NCI-H2196 treated with DMSO at 0.1 percent for 48 hours (cell line): ENCODE measurements around the gene NOS3.
A peak's percentile ranks its signal among the peaks of the same experiment; 100 is the strongest.

ENCODE experiments used
- DNase-seq: peaks from one replicate; lab custom pipeline; 2025; ENCODE audit not compliant: unreplicated experiment; lab: John Stamatoyannopoulos, UW

NOS3 gene

DNA sequence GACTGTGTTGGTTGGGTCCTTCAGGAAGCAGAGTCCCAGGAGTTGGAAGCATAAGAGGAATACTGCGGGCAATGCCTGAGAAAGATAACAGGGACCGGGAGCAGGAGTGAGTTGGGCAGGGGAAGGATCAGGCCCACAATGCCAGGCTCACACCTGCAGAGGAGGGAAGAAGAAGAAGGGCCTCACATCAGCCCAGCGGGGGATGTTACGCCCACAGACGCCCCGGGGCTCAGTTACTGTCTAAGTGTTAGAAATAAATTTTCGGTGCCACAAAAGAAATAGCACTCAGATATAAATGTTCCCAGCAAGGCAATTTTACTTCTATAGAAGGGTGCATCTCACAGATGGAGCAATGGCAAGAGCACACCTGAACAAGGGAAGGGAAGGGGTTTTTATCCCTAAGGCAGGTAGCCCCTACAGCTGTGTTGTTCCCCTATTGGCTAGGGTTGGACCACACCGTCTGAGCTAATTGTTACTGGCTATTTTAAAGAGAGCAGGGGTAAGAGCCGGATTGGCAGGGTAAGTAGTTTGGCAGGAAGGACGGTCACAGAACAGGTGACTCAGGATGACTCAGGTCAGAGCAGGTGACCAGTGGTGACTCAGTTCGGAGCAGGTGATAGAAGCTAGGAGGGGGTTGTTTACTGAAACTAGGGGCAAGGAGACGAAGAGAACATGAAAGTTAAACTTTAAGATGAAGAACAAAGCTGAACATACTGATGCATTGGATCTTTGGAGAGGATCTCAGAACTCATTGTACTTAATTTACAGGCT lies at the start of gene NOS3:
NOS3 (plus strand) TSS at position 602 of the 771 bp plus-strand sequence. CDS start 2,787 bp downstream, outside the sequence.
- no peak for DNase-seq

DNA sequence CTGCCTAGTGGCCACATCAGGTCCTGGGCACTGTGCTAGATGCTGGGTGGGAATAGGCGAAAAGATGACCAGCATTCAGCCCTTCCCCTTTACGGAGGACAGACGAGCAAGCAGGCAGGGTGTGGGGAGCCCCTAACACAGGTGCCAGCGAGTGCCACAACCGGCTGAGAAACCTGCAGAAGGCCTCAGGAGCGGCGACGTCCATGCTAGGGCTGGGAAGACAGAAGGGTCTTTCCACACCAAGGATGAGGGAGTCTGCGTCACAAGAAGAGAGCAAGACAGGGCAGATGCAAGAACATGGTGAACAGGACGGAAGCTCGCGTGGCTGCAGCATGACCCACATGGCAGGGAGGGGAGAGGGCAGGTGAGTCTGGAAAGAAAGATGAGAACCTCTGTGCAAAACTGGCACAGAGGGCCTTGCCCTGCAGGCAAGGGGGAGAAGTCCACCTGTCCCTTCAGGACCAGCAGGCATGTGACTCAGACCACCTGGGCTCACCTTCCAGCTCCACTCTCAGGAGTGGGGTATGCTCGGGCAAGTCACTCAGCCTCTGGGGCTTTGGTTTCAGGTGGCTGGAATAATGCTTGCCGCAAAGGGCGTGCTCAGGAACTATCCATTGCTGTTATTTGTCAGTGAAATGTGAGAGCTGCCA lies 49.3 kb upstream of the NOS3 start:
- peak; percentile 74 for DNase-seq

DNA sequence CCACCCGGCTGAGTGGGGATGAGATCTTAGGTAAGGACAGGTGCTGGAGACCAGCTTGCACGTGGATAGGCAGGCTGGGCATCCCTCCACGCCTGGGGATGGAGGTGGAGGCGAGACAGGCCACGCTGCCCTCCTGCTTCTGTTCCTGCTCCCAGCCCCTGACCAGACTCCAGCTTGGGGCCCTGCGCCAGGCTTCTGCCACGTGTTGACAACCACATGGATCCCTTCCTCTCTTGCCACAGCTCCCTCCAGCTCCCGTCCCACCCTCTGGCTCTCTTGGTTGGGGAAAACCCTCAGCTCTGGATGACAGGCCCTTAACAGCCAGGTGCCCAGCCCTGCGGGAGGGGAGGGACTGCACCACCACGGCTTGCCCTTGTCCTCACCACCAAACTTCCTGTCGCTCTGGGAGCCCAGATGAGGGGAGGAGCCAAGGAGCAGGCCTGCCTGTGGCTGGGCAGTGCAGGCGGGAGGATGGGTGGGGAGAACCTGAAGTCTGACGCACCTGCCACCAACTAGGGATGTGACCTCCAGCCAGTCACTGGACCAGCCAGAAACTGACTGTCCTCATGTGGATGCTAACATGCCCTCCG lies 48.7 kb upstream of the NOS3 start:
- DNase-seq, result peak; percentile 94

DNA sequence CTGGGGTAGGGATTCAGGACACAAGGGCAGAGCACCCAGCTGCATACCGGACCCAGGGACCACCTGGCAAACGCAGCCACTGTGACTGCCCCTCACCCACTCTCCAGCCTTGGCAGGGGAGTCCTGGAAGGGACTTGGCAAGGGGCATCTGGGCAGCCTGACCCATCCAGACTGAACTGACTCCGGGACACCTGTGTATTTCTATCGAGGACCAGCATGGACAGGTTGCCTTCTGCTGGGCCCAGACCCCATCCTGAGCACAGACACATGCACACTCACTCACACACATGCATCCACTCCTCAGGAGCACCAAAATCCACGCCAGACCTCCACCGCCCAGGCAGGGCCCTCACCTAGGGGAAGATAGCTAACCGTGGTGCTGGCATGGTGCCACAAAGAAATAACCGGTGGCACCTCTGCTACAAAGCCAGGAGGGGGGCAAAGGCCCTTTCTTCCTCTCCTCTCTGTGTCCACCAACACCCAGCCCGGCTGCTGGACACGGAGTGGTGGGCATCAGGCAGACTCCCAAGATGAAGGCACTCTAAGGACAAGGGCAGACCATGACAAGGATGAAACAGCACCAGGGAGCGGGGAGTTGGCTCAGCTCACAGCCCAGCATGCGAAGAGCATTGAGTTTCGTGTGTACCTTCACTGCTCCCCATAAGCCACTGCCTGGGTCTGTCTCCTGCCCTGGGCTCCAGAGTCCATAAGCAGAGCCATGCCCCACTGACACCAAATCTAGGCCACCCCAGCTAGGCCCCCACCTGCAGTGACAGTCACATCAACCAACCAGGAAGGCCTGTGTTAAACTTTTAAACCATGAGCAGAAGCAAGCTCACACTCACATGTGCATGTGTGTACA lies 48.0 kb upstream of the NOS3 start:
- no peak for DNase-seq

- no peak for DNase-seq
Observed at GRCh38 chr7:150943453-150943814, 47.4 kb upstream of the NOS3 start.

DNA sequence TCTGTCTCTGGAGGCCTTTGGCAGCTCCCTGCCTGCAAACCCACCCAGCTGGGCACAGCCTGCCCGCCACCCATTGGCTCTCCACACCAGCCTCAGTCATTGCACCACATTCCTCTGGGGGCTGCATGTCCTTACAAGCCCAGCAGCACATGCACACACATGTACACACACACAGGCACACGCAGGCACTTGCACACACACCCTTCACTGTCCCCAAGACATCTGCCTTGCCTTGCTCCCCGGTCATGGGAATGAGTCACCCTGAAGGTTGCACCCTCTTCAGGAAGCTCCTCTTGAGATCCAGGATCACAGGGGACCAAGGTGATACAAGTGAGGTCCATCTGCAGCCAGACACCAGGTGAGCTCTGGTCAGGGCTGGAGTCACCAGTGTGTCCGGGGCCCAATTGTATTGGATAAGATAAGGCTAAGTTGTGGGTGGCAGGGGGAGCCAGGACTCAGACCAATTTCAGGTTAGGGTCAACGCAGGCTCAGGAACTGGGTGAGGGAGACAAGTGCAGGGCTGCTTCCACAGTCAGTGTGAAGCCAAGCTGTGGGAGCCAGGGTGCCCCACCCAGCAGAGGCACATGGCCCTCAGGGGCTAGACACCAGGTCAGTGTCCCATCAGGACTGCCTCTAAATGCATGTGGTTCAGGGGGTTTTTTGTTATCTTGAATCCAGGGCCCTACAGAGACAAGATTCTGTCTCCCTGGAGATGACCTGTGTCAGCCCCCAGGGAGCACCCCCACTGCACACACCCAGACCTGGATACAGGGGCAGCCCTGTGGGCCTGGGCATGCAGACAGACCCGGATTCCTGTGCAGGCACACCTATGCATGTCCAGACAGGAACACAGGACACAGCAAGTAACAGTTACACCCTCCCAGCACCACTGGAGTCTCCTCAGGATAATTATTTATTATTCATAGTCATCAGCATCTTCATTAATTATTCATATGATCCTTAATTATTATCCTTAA lies 46.5 kb upstream of the NOS3 start:
- DNase-seq, result no peak

DNA sequence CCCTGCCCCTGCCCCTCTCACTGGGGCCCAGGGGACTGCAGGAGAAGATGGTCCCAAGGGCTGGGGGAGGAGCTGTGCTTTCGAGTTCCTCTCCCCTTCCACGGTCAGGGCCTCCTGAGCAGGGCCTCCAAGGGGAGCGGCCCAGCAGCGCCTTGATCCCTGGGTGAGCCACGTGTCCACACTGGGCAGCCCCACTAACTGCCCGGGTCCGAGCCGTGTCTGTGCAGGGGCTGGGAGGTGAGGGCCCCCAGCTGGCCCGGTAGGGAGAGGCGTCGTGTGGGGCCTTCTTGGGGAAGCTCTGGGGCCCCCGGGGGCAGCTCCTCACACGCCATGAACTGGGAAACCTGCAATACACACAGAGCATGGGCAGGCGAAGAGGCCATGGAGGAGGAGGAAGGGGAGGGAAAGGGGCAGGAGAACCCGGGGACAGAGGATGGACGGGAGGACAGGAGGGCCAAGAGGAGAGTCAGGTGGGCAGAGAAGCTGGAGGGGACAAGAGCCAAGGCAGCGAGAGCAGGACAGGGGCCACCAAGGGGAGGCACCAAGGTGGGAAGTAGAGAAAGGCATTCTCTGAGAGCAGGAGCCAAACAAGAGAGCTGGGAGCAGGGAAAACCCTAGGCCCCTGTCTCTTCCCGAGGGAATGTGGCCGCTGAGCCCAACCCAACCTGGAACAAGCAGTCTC lies 45.5 kb upstream of the NOS3 start:
- DNase-seq, result no peak

GRCh38 chr7:150945853-150946420 lies 44.9 kb upstream of the NOS3 start:
- DNase-seq, result no peak

DNA sequence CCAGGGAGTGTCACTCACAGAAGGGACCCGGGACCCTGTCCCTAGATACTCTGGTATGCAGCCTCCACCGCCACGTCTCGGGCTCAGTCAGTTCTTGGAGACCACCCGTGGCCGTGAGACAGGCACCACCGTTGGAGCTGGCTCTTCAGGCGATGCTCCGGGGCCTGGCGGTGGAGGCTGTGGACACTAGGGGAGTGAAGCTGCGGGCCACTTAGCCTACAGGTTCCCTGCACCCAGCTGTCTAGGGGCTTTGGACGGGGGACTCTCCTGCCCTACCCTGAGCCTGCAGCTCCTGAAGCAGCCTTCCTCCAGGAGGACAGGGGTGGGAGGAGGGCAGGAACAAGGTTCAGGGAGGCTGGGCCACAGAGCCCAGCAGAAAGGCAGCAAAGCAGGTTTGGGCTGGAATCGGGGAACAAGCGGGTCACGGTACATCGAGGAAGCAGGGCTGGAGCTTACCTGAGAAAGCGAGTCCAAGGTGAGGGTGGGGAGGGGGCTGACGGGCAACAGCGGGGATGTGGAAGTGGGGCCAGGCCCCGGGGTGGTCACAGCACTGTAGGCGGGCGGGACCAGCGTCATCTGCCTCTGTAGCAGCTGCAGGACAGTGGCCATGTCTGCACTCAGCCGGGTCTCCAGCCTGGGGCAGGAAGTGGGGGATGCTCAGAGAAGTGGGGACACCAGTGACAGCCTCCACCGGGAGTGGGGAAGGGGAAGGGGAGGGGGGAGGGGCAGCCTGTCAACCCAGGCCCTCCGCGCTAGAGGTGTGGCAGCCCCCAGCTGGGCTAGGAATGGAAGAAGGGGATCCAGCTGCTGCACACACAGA lies 44.2 kb upstream of the NOS3 start:
- no peak for DNase-seq

DNA sequence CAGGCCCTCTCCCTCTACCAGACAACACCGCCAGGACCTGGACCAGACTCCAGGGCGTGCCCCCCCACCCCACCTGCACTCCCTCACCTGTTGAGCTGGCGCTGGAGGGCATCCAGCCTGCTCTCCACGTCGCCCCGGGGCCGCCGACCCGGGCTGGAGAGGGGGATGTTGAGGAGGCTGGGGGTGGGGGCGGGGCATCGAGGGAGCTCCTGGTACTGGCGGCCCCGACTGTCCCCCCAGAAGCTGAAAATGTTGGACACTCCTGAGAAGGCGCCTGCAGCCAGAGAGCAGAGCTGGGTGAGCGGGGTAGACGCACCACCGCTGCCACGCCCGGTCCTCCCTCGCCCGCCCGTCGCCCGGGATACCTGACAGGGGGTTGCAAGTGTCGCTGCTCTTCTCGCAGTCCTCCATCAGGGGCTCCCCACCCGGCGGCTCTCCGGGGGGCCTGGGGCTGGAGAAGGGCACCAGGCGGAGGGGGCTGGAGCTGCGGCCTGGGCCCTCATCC lies 43.5 kb upstream of the NOS3 start:
- no peak for DNase-seq

DNA sequence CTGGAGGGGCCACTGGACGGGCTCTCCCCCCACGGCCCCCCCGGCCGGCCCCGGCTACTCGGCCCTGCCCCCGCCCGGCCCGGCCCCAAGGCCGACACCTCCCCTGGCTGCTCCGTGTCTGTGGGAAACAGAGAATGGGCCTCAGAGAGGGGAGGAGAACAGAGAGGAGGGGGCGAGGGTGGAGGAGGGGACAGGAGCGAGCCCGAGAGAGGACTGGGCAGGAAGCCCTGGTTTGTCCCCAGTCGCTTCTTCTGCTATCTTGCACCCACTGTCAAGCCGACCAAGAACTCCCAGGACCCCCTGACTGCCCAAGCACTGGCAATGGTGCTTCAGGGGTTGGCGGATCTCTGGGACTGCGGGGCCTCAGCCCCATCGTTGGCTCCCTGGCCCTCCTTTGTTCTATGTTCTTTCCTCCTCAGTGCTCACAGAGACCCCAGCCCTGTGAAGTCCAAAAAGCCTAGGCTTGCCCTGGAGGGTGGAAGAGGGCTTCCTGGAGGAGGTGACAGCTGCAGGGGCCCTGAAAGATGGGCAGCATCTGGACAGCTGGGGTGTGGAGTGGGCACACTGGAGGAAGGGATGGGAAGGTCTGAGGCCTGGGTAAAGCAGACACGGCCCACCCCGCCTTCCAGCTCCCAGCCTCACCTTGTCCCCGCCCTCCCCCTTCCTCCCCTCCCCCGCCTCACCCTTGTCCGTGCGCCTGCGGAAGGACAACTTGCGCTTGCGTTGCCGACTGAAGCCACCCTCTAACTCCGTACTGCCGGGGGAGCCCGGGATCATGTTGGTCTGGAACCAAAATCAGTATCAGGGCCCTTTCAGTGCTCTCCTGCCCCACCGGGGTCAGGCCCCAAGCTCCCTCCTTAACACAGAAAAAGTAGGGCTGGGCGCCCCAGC lies 42.8 kb upstream of the NOS3 start:
- no peak for DNase-seq

DNA sequence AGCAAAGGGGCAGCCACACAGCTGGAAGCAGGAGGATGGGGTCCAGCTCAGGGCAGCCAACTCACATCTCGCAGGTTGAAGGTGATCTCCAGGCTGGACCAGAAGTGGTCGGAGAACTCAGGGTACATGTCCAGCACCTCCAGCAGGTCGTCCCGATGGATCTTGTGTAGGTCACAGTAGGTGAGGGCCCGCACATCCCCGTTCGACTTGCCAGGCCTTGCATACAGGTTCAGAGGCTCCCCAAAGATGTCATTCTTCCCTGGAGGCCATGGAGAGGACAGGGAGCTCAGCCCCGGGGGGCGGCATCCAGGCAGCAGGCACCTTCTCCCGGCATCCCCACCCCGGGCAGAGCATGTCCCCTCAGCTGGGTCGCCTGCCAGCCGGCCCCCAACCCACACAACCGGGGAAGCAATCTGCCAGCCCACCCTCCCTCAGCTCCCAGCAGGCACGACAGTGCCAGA lies 42.0 kb upstream of the NOS3 start:
- DNase-seq, result no peak

GRCh38 chr7:150949564-150949963 lies 41.3 kb upstream of the NOS3 start:
- no peak for DNase-seq

DNA sequence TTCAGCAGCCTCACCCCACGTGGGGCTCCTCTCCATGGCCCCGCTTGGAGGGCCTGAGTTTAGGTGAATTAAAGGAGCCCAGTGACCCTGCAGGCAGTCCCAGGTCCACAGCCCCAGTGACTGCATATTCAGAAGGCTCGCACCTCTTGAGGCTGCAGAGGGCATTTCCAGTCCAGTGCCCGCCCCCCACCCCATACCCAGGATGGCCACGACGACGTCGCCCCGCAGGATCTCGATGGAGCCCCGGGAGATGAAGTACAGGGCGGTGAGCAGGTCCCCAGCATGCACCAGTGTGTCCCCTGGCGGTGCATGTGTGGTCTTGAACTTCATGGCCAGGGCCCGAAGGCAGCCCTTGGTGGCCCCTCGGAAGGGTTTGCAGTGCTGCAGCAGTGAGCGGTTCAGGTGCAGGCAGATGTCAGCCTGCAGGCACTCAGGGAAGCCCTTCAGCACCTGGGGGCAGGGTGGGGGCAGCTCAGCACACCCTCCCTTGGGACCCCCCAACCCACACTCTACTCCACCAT lies 40.8 kb upstream of the NOS3 start:
- DNase-seq, result no peak

DNA sequence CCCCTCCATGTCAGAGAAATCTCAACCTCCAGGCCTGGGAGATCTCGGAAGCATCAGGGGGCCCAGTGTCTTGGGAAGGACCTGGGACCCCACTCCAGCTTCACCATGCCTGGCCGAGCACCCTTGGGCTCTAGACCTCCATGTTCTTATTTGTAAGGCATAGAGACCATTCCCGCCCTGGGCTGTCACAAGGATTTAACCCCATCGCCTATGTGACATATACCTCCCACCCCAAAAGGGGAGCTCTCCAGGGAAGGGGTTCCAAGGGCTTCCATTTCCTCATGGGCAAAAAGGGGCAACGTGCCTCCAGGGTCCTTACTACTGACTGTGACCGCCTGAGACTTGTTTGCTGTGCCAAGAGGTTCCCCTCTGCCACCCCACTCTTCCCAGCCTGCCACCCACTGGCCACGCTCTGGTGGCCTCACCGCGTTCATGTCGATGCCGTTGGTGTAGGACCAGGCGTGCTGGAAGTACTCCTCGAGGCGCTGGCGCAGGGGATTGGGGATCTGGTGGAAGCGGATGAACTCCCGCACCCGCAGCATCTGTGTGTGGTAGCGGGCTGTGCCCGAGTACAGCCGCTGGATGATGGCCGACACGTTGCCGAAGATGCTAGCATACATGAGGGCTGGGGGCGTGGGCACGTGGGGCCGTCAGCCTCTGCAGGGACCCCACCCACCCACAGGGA lies 40.2 kb upstream of the NOS3 start:
- DNase-seq, result no peak

DNA sequence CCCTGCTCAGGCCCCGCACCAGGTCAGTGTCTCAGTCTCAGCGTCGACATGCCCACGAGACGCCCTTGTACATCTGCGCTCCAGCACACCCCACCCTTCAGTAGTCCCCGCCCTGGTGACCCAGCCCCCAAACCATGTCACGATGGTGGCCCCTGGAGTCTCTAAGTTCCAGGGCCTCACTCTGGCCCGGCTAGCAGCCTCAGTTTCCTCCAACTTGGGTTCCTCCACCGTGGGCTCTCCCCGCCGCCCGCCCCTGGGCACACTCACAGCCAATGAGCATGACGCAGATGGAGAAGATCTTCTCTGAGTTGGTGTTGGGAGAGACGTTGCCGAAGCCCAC lies 39.7 kb upstream of the NOS3 start:
- no peak for DNase-seq

GRCh38 chr7:150951521-150951920 lies 39.3 kb upstream of the NOS3 start:
- DNase-seq, result no peak
